ENCODE data around the gene FXR2. TPM values are rescaled to one million over a fixed set of nuclear protein-coding genes. Genes with fewer than 3 reads are reported as not detected.

Gene FXR2
- total and polyA plus RNA-seq, 4 donors, result 29.0 to 31.1 (median 30.0) TPM

DNA sequence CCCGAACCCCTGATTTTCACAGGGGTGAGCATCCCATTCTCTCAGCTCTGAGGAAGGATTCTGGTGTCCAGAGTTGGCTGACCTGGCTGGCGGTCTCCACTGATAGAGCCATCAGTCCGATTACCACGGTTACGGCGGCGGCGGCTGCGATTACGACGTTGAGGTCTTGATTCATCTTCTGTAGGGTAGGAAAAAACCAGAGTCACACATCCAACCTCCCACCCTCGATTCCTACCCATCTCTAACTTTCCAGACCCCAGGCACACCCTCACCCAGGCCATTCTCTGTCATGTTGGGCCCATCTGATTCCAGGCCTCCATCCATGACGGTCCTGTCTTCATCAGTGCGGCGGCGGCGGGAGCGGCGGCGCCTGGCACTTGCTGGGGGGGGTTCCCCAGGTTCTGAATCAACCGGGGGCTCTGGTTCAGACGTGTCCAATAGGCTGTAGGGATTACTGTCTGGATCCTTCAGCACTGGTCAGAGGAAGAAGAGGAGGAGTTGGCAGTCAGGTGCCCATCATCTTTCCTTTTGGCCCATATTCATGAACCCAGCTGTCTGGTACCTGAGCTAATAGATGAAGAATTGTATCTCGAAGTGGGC lies 22.2 kb downstream of the FXR2 start:
- H3K4me3 ChIP-seq, result no peak overlapping the region
- no peak overlapping the region for H3K27ac ChIP-seq (ENCODE audit: low read depth in 1 of 2, low read length in 1 of 2)
- H3K4me1 ChIP-seq (ENCODE audit: control insufficient read depth in 5 of 5, insufficient read depth in 5 of 5, low read length in 5 of 5), result peaks cover 0 to 7% (median 6%) of the 10 kb centered on the region in 5 donors
- DNase-seq (no peak), ATAC-seq (ENCODE audit: insufficient read depth, low FRiP score) (no peak)
- H3K9ac ChIP-seq (ENCODE audit: insufficient read depth in 1 of 2, low read length in 2 of 2), result no peak overlapping the region
- TF ChIP-seq, protein P1, sequence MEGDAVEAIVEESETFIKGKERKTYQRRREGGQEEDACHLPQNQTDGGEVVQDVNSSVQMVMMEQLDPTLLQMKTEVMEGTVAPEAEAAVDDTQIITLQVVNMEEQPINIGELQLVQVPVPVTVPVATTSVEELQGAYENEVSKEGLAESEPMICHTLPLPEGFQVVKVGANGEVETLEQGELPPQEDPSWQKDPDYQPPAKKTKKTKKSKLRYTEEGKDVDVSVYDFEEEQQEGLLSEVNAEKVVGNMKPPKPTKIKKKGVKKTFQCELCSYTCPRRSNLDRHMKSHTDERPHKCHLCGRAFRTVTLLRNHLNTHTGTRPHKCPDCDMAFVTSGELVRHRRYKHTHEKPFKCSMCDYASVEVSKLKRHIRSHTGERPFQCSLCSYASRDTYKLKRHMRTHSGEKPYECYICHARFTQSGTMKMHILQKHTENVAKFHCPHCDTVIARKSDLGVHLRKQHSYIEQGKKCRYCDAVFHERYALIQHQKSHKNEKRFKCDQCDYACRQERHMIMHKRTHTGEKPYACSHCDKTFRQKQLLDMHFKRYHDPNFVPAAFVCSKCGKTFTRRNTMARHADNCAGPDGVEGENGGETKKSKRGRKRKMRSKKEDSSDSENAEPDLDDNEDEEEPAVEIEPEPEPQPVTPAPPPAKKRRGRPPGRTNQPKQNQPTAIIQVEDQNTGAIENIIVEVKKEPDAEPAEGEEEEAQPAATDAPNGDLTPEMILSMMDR (IDR thresholded peaks at IDR 0.05; ENCODE audit: control extremely low read depth, extremely low read depth), result no peak
- WGBS, 2 donors, result 93 to 94% methylated on average over 23 of the region's 23 CpGs
- no peaks in the 10 kb centered on the region for H3K9me3 ChIP-seq (ENCODE audit: control insufficient read depth in 4 of 4, insufficient read depth in 3 of 4, low read length in 3 of 4)
- no peaks in the 10 kb centered on the region for H3K27me3 ChIP-seq (ENCODE audit: control insufficient read depth in 3 of 3, insufficient read depth in 3 of 3, low read length in 2 of 3)
- peaks cover 37 to 55% (median 48%) of the 10 kb centered on the region in 4 donors for H3K36me3 ChIP-seq (ENCODE audit: control insufficient read depth in 4 of 4, insufficient read depth in 4 of 4, low read length in 4 of 4)

DNA sequence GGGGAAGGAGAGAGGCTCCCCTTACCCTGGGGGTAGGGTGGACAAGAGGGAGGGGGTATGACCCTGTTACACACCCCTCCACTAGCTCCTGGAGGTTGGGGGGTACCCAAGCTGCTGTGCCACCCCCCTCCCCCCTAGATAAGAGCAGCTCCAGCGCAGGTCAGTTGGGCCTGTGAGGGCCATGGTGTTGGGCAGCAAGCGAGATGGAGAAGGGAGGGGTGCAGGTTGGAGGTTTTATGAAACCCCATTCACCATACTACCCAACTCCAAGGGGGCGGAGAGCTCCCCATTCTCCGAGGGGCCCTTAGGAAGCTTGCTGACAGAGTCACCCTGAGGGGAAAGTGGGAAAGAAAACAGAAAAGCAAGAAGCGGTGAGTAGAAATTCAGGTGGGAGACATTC lies 23.1 kb downstream of the FXR2 start:
- ATAC-seq (ENCODE audit: insufficient read depth, low FRiP score), result no peak
- peaks cover 0 to 7% (median 6%) of the 10 kb centered on the region in 5 donors for H3K4me1 ChIP-seq (ENCODE audit: control insufficient read depth in 5 of 5, insufficient read depth in 5 of 5, low read length in 5 of 5)
- no peak overlapping the region for H3K27ac ChIP-seq (ENCODE audit: low read depth in 1 of 2, low read length in 1 of 2)
- no peak overlapping the region for H3K4me3 ChIP-seq
- TF ChIP-seq, protein P1 (IDR thresholded peaks at IDR 0.05; ENCODE audit: control extremely low read depth, extremely low read depth), result no peak
- H3K9ac ChIP-seq (ENCODE audit: insufficient read depth in 1 of 2, low read length in 2 of 2), result no peak overlapping the region
- no peaks in the 10 kb centered on the region for H3K9me3 ChIP-seq (ENCODE audit: control insufficient read depth in 4 of 4, insufficient read depth in 3 of 4, low read length in 3 of 4)
- DNase-seq, result no peak
- peaks cover 37 to 55% (median 50%) of the 10 kb centered on the region in 4 donors for H3K36me3 ChIP-seq (ENCODE audit: control insufficient read depth in 4 of 4, insufficient read depth in 4 of 4, low read length in 4 of 4)
- 95% methylated on average over 5 of the region's 5 CpGs for WGBS, 2 donors
- H3K27me3 ChIP-seq (ENCODE audit: control insufficient read depth in 3 of 3, insufficient read depth in 3 of 3, low read length in 2 of 3), result no peaks in the 10 kb centered on the region

GRCh38 chr17:7590743-7591142 lies 24.0 kb downstream of the FXR2 start:
- WGBS, 2 donors, result 78 to 82% methylated on average over 4 of the region's 4 CpGs
- DNase-seq (no peak), ATAC-seq (ENCODE audit: insufficient read depth, low FRiP score) (no peak)
- Histone ChIP-seq H3K27me3 (ENCODE audit: control insufficient read depth in 3 of 3, insufficient read depth in 3 of 3, low read length in 2 of 3) (no peaks in the 10 kb centered on the region), H3K36me3 (ENCODE audit: control insufficient read depth in 4 of 4, insufficient read depth in 4 of 4, low read length in 4 of 4) (peaks cover 37 to 53% (median 46%) of the 10 kb centered on the region in 4 donors), H3K27ac (ENCODE audit: low read depth in 1 of 2, low read length in 1 of 2) (no peak overlapping the region), H3K9me3 (ENCODE audit: control insufficient read depth in 4 of 4, insufficient read depth in 3 of 4, low read length in 3 of 4) (no peaks in the 10 kb centered on the region), H3K4me3 (no peak overlapping the region), H3K4me1 (ENCODE audit: control insufficient read depth in 5 of 5, insufficient read depth in 5 of 5, low read length in 5 of 5) (peaks cover 0 to 7% (median 6%) of the 10 kb centered on the region in 5 donors), H3K9ac (ENCODE audit: insufficient read depth in 1 of 2, low read length in 2 of 2) (no peak overlapping the region)
- TF ChIP-seq, protein P1 (IDR thresholded peaks at IDR 0.05; ENCODE audit: control extremely low read depth, extremely low read depth), result no peak

Data from lung (tissue), 12 donors.